ENCODE data around the gene CENPX. TPM values are rescaled to one million over a fixed set of nuclear protein-coding genes. Genes with fewer than 3 reads are reported as not detected.

CENPX gene
- total and polyA plus RNA-seq, 10 donors, result 25.4 to 91.8 (median 32.9) TPM

- WGBS, 5 donors, result 76 to 87% (median 79%) methylated on average over 8 to 29 of the region's 29 CpGs
- Histone ChIP-seq H3K4me3 (no peak overlapping the region), H3K27me3 (replicated peaks in 1 of 7) (no peaks in the 10 kb centered on the region), H3K36me3 (peaks cover 0 to 89% (median 82%) of the 10 kb centered on the region in 6 donors), H3K9me3 (no peaks in the 10 kb centered on the region), H3K27ac (peak overlapping the region in 5 of 8 donors; percentile 8 to 57 (median 39)), H3K4me1 (peaks cover 14 to 79% (median 32%) of the 10 kb centered on the region in 6 donors)
- intact Hi-C loops (cut with DNase I; ENCODE audit: low total_unique reads), result no loop called here
- TF ChIP-seq POLR2AphosphoS5 (IDR thresholded peaks at IDR 0.05), result peak; percentile 11 to 70 (median 30)
- TF ChIP-seq POLR2A (IDR thresholded peaks at IDR 0.05), result no peak
- DNase-seq, result peak; percentile 76
Measured at GRCh38 chr17:82056729-82057621, 34.3 kb upstream of the CENPX start.

GRCh38 chr17:82055965-82056728 is 33.5 kb upstream of the CENPX start:
- Histone ChIP-seq H3K4me3 (no peak overlapping the region), H3K9me3 (no peaks in the 10 kb centered on the region), H3K27ac (no peak overlapping the region), H3K27me3 (replicated peaks in 1 of 7) (no peaks in the 10 kb centered on the region), H3K4me1 (peaks cover 14 to 80% (median 33%) of the 10 kb centered on the region in 6 donors), H3K36me3 (peaks cover 0 to 81% (median 75%) of the 10 kb centered on the region in 6 donors)
- WGBS, 5 donors, result 89 to 94% (median 91%) methylated on average over 17 to 28 of the region's 28 CpGs
- intact Hi-C loops (cut with DNase I; ENCODE audit: low total_unique reads), result no loop called here
- DNase-seq, result peak; percentile 74
- TF ChIP-seq POLR2A (IDR thresholded peaks at IDR 0.05) (no peak), POLR2AphosphoS5 (IDR thresholded peaks at IDR 0.05) (peak in 1 of 3 donors; percentile 2)

DNA sequence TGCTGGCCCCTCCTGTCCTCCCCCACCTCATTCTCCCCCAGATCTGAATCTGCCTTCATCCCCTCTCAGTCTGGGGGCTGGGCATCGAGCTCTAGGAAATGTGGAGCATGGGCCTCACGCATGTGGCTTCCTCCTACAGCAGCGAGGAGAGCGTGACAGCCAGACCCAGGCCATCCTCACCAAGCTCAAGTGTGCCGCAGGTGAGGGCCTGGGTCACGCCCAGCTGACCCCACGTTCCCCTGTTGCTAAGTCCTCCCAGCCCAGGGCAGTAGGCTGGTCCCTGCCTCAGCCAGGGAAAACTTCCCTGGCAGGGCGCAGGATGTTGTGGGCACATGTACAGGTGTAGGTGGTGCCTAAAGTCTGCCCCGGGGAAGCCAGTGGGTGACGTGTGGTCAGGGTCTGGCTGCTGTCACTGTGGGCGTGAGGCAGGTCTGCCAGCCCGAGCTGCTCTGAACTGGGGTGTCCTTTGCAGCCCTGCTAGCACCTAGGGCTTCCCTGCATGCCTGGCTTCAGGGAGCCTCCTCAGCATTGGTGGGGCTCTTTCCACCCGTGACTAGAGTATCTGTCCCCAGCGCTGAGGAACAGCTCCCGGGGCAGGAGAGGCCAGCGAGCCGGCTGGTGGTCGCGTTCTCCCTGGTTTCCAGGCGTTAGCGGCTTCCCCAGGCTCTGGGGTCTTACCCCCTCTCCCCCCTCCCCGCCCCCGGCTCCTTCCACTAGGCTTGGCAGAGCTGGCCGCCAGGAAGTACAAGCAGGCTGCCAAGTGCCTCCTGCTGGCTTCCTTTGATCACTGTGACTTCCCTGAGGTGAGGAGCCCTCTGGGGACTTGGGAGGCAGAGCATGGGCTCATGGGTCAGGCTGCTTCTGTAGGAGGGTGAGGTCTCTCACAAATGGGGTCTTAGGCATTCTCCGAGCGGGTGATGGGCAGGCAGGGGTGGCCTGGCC is 32.6 kb upstream of the CENPX start:
- peak; percentile 78 for DNase-seq
- H3K36me3 ChIP-seq, result peaks cover 0 to 72% (median 67%) of the 10 kb centered on the region in 6 donors
- intact Hi-C loops (cut with DNase I; ENCODE audit: low total_unique reads), result no loop called here
- no peak overlapping the region for H3K27ac ChIP-seq
- no peaks in the 10 kb centered on the region for H3K27me3 ChIP-seq (replicated peaks in 1 of 7)
- TF ChIP-seq POLR2A (IDR thresholded peaks at IDR 0.05), result no peak
- TF ChIP-seq POLR2AphosphoS5 (IDR thresholded peaks at IDR 0.05), result peak in 1 of 3 donors; percentile 48
- TF ChIP-seq, protein P1, sequence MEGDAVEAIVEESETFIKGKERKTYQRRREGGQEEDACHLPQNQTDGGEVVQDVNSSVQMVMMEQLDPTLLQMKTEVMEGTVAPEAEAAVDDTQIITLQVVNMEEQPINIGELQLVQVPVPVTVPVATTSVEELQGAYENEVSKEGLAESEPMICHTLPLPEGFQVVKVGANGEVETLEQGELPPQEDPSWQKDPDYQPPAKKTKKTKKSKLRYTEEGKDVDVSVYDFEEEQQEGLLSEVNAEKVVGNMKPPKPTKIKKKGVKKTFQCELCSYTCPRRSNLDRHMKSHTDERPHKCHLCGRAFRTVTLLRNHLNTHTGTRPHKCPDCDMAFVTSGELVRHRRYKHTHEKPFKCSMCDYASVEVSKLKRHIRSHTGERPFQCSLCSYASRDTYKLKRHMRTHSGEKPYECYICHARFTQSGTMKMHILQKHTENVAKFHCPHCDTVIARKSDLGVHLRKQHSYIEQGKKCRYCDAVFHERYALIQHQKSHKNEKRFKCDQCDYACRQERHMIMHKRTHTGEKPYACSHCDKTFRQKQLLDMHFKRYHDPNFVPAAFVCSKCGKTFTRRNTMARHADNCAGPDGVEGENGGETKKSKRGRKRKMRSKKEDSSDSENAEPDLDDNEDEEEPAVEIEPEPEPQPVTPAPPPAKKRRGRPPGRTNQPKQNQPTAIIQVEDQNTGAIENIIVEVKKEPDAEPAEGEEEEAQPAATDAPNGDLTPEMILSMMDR (IDR thresholded peaks at IDR 0.05 in 8 of 11, conservative IDR thresholded peaks at IDR 0.05 in 3 of 11), result no peak
- H3K9me3 ChIP-seq, result no peaks in the 10 kb centered on the region
- H3K4me1 ChIP-seq, result peaks cover 19 to 88% (median 41%) of the 10 kb centered on the region in 6 donors
- WGBS, 5 donors, result 77 to 85% (median 83%) methylated on average over 7 to 26 of the region's 26 CpGs
- no peak overlapping the region for H3K4me3 ChIP-seq

- Histone ChIP-seq H3K27me3 (replicated peaks in 1 of 7) (no peaks in the 10 kb centered on the region), H3K4me3 (no peak overlapping the region), H3K27ac (no peak overlapping the region), H3K9me3 (no peaks in the 10 kb centered on the region), H3K4me1 (peaks cover 20 to 91% (median 46%) of the 10 kb centered on the region in 6 donors), H3K36me3 (peaks cover 0 to 70% (median 59%) of the 10 kb centered on the region in 6 donors)
- DNase-seq, result peak; percentile 70
- TF ChIP-seq POLR2AphosphoS5 (IDR thresholded peaks at IDR 0.05) (peak in 1 of 3 donors; percentile 7), POLR2A (IDR thresholded peaks at IDR 0.05) (no peak)
- TF ChIP-seq, protein P1 (IDR thresholded peaks at IDR 0.05 in 8 of 11, conservative IDR thresholded peaks at IDR 0.05 in 3 of 11), result no peak
- intact Hi-C loops (cut with DNase I; ENCODE audit: low total_unique reads), result no loop called here
- WGBS, 5 donors, result 87 to 97% (median 92%) methylated on average over 17 to 38 of the region's 38 CpGs
Measured at GRCh38 chr17:82054351-82055022, 31.8 kb upstream of the CENPX start.
